Skin epidermis (tissue), 12 donors: ENCODE data around the gene PIN1.

Experiments
- H3K27ac ChIP-seq, 21 experiments: fragments of 200-600 bp; sonication (generic) in 11 of 21; one replicate each; pipeline ENCODE4 v1.5.0; 2020; ENCODE audit warnings: mild to moderate bottlenecking in 3 of 21, inconsistent platforms in 2 of 21, moderate library complexity in 2 of 21
- H3K4me3 ChIP-seq, 7 experiments: fragments of 200-600 bp; sonication (generic) in 2 of 7; one replicate each; pipeline ENCODE4 v1.5.0; 2020; ENCODE audit warnings: inconsistent platforms in 2 of 7, mild to moderate bottlenecking in 2 of 7, moderate library complexity in 1 of 7

Gene PIN1

DNA sequence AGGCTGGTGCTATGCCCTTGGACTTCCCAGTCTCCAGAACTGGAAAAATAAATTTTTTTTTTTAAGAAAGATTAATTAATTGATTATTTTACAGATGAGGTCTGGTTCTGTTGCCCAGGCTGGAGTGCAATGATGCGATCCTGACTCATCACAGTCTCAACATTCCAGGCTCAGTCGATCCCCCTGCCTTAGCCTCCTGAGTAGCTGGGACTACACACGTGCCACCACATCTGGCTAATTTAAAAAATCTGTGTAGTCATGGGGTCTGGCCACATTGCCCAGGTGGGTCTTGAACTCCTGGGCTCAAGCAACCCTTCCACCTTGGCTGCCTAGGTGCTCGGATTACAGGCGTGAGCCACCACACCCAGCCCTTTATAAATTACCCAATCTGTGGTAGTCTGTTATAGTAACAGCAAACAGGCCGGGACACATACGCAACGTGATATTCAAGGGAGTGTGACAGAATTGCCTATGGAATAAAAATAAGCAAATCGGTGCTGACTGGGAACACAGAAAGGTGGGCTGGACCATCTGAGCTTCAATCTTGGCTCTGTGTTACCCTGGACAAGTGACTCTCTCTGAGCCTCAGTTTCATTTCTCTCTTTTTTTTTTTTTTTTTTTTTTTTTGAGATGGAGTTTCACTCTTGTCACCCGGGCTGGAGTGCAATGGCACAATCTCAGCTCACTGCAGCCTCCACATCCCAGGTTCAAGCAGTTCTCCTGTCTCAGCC lies 42.8 kb downstream of the PIN1 start:
- Histone ChIP-seq H3K27ac (no peak overlapping the region), H3K4me3 (no peak overlapping the region)

DNA sequence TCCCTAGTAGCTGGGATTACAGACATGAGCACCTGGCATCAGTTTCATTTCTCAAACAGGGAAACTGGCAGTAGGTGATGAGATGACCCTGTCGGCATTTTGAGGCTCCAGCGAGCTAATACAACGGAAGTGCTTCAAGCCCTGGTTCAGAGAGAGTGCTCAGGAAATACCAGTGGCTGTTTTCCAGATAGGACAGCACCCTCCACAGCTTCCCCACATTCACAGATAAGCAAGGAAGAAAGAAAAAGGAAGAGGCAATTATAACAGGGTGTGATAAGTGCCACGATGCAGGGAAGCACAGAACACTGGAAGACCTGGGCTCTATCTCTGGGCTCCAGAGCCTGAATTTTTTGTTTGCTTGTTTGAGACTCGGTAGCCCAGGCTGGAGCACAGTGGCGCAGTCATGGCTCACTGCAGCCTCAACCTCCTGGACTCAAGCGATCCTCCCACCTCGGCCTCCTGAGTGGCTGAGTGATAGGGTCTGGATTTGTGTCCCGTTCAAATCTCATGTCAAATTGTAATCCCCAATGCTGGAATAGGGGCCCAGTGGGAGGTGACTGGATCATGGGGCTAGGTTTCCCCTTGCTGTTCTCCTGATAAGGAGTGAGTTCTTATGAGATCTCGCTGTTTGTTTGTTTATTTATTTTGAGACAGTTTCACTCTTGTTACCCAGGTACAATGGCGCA lies 43.5 kb downstream of the PIN1 start:
- Histone ChIP-seq H3K4me3 (no peak overlapping the region), H3K27ac (no peak overlapping the region)

DNA sequence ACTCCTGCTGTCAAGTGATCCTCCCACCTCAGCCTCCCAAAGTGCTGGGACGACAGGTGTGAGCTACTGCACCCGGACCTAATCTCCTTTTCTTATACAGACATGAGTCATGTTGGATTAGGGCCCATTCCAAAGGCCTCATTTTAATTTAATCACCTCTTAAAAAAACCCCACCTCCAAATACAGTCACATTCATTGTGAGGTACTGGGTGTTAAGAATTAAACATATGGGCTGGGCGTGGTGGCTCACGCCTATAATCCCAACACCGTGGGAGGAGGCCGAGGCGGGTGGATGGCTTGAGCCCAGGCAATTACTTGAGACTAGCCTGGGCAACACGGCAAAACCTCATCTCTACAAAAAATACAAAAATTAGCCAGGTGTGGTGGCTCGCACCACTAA lies 46.6 kb downstream of the PIN1 start:
- no peak overlapping the region for H3K4me3 ChIP-seq

DNA sequence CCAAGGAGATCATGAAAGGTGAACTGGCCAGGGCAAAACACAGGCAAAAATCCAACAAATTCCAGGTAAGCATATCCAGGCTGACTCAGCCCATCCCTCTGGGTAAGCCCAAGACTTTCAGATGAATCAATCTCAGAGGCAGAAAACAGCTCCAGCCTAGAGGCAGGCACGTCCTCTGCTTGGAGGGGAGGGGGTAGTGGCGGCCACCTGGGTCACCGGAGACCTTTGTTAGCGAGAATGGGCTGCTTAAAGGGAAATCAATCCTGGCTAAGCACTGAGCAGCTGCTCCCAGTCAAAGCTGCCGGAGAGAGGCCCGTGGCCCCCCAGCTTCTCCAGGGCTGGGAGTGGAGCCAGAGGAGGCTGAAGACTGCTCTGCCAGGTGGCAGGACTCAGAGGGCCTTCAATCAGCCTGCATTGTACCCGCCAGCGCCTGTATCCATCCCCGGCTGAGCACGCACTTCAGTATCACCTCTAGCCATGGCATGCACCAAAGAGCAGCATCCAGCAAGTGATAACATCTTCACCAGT lies 48.2 kb downstream of the PIN1 start:
- peak overlapping the region in 8 of 21 experiments; percentile 42 to 63 (median 53) for H3K27ac ChIP-seq
- no peak overlapping the region for H3K4me3 ChIP-seq

More for the DNA sequence above, 46.6 kb downstream of the PIN1 start:
- no peak overlapping the region for H3K27ac ChIP-seq

DNA sequence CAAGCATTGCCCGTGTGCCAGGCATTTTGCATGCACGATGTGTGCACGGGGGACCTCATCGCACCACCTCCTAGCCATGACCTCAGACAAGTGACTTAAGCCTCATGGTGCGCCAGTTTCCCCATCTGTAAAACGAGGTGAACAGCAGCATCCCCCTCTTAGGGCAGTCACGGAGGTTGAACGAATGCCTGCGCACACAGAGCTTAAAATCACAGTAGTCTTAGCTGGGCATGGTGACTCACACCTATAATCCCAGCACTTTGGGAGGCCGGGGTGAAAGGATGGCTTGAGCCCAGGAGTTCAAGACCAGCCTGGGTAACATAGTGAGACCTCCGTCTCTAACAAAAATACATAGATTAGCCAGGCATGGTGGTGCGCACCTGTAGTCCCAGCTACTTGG lies 48.6 kb downstream of the PIN1 start:
- Histone ChIP-seq H3K4me3 (no peak overlapping the region), H3K27ac (peak overlapping the region in 2 of 21 experiments; percentile 42 to 54)

DNA sequence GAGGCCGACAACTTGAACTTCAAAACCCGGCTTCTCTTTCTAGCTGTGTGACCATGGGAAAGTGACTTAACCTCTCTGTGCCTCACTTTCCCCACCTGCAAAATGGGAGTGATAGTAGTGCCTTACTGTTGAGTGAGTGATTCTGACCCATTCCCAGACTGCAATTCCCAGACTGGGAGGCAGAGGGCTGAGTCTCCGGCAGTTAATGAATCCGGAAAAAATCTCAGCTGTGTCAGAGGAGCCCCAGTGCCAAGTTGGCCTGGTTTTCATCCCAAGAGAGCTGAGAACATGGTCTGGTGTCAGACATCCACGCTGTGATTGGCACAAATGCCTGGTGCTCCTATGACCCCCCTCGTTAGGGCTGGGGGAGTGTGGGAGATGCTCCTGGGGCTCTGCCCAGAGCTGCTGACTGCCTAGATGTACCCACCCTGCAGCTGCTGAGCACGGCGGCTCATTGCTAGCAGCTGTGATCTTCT lies 50.0 kb downstream of the PIN1 start:
- Histone ChIP-seq H3K4me3 (no peak overlapping the region), H3K27ac (no peak overlapping the region)

DNA sequence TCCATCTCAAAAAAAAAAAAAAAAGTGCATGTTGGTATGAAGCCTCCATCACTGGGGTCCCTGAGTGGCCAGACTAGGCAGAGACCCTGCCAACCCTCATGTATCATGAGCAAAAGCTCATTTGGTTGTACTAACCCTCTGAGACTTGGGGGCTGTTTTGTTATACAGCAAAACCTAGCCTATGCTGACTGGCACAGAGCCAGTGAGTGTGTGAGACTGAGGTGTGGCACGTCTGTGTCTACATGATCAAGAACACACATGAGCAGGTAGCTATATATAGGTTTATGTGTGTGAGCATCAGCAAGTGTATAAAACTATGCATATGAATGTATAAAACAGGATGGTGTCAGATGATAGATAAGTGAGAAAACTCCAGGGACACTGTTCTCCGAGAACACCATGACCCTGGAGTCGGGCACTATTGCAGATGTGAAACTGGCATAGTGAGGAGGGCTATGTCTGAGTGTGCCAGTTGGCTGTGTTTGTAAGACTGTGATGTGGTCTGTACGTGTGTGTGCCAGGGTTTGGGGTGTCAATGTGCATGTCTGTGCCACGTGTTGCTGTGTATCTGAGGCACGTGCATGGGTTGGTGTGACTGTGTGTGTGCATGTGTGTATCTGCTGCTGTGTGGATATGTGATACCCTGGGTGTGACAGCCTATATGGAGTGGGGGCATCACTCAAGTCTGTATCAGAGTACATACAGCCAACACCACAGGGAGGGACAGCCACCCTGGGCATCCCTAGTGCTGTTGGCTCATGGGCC lies 56.7 kb downstream of the PIN1 start:
- Histone ChIP-seq H3K27ac (no peak overlapping the region), H3K4me3 (no peak overlapping the region)
